Stimulated activated CD8-positive, alpha-beta memory T cell treated with anti-CD3 and anti-CD28 coated beads, Interleukin-7, amount 100 ng/mL, for 48 hours (primary cell): ENCODE results near the gene FSCN2.

Experiments
- DNase-seq, 2 donors: peaks; one replicate each; pipeline ENCODE4 v3.0.0-alpha.2; 2020; ENCODE audit warnings: low read depth in 1 of 2; ENCODE audit errors: extremely low read depth in 1 of 2

Gene FSCN2

DNA sequence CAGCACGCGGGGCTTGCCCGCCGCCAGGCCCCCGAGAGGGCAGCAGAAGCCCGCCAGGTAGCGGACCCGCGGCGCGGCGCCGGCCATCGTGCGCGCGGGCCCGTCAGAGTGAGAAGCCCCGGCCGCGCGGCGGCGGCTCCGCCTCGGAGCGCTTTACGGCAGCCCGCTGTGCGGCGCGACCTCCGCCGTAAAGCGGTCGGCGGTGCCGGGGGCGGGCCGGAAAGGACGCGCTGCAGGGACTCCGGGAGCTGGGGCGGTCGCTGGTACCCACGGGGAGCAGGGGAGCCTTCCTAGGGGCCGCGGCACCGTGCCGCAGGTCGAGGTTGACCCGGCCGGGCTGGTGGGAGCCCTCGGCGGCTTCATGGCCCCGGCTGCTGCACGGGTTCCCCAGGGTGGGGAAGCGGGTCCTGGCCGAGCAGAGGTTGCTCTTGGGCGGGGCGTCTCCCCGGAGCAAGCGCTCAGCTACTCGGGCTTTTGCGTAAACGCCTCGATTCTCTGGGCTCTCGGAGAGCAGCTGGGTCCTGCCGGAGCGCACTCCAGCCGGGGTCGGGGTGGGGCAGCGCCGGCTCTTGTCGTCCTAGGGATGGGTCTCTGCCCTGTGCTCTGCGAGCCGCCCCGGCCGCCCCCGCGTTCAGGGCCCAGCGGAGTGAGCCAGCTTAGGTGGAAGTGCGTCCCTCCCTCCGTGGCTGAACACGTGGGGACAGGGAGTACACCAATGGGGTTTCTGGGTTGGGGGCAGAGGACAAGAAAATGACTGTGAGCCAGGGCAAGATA, 24.3 kb downstream of the FSCN2 start, which contains the start of gene FAAP100:
Gene FAAP100, minus strand, starts transcription at position 110 of the 774 bp plus-strand sequence. Its CDS starts 23 bp downstream, at position 87.
- DNase-seq, result peak; percentile 70 to 71

DNA sequence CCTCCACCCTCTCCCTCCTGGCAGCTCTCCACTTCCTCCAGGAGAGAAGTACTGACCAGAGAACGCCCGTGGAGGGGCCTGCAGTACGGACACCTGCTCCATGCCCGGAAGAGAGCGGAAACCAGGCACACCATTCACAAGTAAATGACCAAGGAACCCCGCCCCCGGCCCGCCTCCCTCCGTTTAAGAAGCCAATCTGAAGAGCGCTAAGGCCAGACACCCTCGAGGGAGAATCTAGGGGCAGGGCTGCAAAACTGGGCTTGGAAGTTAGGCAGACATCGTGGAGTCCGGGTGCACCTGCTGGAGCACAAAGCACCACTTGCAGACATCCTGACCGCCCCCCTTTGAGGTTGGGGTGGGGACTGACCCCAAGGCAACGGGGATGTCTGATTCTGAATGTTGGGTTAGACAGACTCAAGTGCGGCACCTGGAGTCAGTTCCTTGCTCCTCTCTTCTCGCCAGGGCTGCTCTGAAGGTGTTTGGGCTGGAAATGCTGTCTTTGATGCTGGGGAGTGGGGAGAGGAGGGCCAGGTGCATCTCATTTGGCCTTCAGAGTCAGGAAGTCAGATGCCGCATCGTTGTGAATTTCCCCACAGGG, 24.9 kb downstream of the FSCN2 start:
- peak; percentile 55 to 76 for DNase-seq

DNA sequence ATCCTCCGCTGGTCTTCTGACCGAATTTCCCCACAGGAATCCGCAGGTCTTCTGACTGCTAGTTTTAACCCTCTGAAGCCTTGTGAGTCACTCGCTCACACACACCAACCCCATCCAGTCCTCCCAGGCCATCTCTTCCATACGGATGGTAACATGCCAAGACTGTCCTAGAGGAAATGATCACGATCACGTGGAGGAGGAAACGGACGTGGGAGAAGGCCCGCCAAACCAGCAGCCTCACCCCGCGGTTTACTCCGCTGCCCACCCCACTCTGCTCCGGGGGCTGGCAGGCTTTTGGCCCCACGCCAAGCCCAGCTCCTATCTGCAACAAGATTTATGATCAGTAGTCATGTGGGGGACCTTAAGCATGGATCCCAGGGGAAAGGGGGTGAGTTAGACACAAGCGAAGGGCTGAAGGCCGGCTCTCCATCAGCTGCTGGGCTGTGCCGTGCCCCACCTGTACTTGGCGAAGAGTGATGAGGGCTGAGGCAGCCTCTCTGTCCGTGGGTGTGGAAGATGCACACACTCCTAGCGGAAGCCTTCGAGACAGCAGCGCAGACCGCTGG, 25.5 kb downstream of the FSCN2 start:
- no peak for DNase-seq

DNA sequence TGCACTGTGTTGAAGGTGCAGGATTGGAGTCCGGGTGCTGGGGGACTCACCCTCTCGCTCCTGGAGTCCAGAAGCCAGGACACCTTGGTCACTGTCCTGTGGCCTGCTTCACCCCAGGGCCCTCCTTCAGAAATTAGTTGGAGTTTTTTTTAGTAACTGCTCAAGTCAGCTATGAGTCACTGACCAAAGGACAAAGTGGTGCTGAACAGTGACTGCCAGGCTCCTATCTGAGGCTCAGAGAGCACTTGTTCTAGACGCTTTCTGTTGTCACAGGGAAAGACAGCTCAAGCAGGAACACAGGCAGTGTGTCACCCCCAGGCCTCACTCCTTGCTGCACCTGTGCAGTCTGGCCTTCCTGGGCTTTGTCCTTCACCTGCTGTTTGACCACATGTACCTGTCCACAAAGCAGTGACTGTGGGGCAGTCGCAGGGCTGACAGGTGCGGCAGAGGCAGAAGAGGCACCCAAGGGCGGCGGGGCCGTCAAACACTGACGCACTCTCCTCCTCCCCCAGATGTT, 28.1 kb downstream of the FSCN2 start:
- no peak for DNase-seq

DNA sequence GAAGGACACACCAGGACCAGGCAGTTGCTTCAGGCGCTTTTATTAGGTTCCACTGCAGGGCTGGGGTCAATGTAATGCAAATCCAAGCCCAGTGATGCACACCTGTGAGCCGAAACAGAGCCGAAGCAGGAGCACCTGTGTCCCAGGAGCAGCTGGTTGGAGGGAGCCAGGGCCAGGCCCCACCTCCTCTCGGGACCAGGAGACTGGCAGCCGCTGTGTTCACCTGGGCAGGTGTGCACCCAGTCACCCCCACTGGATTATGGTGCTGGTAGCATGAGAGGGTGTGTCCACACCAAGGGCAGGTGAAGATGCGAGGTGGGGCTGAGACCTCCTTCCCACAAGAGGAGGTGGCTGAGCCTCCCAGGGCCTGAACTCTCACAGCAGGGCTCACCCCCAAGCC, 28.7 kb downstream of the FSCN2 start:
- no peak for DNase-seq

DNA sequence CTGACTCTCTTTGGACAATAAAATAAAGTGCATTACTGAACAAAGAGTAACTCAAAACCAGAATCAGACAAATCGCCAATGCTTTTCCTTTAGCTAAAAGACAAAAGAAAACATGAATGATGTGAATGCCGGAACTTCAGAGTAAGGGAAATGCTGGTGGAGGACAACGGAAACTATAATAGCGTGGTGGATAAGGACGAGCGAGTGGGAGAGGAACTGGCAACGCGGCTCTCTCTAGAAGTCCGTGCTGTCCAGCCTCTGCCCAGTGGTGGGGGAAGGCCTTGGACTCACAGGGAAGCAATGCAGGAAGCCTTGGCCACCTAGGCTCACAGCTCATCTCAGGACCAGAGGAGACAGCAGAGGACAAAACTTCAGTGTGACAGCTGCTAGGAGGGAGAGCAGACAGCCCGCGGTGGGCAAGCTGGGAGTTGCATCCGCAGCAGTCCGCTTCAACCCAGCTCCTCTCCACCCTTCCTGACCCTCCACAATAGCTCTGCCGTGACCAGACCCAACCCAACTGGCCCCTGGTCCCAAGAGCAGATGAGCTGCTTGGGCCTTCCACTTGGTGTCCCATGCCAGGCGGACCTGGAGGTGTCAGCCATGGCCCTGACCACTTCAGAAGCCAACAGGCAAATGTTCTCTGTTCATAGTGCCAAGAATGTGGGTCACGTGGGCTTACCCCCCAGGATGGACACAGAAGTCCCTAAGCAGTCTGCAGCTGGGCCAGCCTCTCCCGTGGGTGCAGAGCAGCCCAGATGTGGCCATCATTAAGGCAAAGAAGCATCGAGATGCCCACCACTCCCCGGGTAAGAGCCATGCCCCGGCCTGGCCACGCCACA, 29.3 kb downstream of the FSCN2 start:
- no peak for DNase-seq

DNA sequence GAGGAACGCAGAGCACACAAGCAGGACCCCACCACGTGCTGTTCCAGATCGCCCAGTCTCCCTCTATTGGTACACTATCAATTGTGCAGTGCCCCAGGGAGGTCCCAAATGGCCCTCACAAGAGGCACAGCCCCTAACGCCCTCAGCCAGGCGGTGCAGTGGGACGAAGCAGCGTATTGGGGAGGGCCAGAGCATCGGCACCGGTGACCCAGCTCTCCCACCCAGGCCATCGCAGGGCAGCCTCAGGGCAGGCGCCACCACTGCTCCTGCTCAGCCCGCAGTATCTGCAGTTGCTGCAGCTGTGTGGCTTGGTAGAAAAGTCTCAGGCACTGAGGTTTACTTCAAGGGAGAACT, 29.9 kb downstream of the FSCN2 start:
- no peak for DNase-seq

DNA sequence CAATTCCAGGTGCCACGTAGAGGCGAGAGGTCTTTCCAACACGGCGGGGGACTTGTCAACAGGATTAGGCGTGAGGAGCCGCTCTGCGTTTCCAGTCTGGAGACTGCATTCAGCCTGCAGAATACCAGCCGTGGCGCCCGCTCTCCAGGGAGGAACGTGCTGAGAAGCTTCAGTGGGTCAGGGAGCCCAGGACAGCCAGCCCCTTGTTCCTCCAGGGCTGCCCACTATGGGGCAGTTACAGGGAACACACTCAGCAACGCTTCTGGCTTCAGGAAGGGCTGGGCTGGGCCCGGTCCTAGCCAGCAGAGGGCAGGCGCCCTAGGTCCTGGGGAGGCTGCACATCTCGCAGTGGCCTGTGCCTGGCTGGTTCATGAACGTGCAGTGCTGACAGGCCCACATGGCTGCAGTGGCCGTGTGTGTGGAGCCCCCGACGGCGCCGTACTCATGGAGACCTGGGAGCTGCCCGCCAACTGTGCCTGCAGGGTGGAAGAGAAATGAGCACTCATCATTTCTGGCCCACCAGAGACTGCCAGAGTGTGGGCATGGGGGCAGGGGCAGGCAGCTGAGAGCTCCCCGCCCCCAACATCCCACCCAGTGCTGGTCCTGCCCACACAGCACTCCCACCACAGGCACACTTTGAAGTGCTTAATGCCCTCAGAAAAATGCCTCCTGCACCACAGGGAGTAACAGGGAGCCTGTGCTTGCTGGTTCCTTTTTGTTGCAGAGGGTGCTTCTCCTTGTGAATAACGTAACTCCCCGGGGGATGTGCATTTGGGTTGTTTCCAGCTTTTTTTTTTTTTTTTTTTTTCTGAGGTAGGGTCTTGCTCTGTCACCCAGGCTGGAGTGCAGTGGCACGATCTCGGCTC, 31.0 kb downstream of the FSCN2 start:
- no peak for DNase-seq

DNA sequence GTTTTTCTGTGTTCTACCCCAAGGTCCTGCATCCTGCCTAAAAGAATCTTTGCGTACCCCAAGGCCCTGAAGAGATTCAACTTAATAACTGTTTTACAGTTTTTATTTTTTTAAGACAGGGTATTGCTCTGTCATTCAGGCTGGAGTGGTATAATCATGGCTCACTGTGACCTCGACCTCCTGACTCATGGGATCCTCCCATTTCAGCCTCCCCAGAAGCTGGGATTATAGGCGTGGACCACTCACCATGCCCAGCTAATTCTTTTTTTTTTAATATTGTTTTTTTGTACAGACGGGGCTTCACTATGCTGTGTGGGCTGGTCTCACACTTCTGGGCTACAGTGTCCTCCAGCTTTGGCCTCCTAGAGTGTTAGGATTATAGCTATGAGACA, 33.3 kb downstream of the FSCN2 start:
- no peak for DNase-seq

DNA sequence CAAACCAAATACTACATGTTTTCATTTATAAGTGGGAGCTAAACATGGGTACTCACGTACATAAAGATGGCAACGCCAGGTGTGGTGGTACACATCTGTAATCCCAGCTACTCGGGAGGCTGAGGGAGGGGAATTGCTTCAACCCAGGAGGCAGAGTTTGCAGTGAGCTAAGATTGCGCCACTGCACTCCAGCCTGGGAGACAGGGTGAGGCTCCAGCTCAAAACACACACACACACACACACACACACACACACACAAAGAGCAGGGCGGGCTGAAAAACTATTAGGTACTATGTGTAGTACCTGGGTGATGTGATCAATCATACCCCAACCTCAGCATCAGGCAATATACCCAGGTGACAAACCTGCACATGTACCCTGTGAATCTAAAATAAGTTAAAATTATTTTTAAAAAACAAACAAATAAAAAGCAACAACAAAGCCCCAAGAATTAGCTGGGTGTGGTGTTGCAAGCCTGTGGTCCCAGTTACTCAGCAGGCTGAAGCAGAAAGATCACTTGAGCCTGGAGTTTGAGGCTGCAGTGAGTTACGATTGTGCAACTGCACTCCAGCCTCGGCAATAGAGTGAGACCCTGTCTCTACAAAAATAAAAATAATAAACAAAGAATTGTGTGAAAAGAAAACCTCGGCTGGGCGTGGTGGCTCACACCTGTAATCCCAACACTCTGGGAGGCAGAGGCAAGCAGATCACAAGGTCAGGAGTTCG, 35.8 kb downstream of the FSCN2 start:
- DNase-seq, result no peak

DNA sequence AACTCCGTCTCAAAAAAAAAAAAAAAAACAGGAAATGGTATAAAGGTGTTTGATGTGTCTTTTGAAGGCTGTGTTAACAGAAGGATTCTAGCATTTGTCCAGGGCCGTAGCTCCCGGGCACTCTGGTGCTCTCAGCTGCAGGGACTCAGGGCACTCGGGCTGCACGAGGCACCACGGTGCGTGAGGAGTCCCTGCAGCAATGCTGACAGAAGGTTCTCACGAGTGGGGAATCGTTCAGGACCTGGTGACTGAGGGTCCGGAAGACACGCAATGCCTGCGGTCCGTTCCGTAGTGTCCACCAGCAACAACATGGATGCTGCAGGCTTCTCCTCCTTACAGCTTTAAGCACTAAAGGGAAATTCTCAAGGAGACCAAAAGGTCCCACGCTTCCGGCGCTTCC, 36.6 kb downstream of the FSCN2 start:
- no peak for DNase-seq

DNA sequence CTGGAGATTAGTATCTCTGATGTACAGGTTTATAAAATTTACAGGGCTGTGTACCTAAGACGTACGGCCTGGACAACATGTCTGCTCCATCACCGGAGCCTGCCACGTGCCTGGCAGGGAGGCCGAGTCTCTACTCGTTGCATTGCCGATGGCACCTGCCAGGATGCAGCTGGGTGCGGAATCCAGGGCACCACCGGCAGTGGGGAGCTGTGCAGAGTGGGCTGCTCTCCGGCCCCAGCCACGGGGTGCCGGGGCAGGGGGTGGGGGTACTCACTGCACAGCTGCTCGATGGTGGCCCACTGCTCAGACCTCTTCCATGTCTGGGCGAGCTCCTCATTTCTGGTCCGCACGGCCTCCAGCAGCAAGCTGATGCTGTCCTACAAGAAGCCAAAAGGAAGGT, 37.1 kb downstream of the FSCN2 start:
- no peak for DNase-seq

DNA sequence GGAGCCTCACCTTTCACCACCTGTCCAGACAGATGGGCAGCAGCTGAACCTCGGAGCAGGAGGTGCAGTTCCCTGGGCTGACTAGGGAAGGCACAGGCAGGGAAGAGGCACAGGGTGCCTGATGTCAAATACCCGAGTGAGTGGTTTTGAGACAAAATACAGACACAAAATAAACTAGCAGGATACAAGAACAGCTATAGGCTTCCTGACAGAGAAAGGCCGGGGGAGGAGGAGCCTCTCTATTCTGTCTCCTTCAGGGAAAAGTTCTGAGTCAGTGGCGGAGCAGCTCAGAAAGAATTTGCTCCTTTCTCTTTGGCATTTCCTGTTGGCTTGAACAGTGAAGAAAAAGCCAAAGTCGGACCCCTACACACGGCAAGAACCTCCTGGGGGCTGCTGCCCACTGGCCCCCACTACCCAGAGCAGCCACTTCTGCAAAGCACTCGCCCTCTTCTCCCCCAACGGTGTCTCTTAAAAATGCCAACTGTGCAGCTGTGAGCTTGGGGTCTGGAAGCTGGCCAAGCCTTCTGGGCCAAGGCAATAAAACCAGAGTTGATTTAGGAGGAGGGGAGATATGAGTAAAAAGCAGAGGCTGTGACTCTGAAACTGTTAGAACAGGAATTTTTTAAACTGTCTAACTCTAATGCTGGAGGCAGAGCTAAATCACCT, 38.4 kb downstream of the FSCN2 start:
- DNase-seq, result no peak

DNA sequence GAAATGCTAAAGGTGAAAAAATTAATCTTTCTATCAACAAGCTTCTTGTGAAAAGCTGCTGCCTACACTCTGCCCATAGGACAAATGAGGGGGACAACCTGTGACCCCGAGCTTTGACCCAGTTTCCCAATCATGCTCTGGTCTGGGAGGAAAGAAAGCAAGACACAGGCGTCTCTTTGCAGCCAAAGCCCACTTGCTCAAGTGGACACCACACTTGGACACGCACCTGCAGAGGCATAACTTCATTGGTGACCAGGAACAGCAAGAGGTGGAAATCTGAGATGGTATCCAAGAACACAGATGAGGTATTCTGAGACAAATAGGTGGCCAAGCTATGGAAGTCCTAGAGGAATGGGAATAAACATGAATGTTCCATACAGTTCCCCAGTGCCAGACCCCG, 39.0 kb downstream of the FSCN2 start:
- DNase-seq, result no peak

DNA sequence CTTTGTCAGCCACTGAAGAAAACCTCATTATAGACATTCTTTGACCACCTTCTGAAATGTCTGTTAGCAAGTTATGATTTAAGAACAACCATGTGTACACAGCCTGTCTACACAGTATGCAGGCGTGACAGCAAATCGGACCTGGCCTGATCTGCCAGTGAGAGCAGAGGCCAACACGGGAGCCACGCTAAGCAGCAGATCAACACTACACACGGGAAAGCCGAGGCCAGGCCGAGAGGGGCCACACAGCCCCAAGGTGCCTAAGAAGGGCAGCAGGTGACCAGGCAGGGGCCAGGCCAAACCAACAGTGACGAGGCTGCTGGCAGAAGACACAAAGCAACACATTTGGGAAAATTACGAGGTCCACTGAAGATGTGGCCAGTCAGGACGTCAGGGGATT, 40.2 kb downstream of the FSCN2 start:
- DNase-seq, result no peak

DNA sequence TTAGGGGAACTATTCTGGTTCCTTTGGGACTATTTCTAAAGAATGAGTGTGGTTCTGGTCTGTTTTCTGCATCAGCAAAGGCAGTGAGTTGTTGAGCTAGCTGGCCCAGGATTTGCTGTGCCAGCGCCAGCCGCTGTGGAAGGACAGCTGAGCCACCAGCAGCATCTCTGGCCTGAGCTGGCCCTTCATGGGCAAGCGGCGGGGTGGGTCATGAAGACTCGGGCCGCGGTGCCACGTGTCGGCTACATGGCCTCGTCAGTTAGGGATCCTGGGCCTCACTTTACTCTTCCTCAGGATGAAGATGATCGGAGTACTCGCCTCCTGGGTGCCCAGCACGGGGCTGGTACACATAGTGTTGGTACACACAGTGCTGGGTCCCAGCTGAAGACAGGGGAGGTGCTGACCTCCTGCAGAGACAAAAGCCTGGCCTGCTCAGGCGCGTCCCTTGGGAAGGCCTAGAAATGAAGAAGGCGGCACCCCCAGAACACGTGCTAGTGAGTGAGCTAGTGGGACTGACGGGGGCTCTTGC, 41.9 kb downstream of the FSCN2 start:
- DNase-seq, result no peak

DNA sequence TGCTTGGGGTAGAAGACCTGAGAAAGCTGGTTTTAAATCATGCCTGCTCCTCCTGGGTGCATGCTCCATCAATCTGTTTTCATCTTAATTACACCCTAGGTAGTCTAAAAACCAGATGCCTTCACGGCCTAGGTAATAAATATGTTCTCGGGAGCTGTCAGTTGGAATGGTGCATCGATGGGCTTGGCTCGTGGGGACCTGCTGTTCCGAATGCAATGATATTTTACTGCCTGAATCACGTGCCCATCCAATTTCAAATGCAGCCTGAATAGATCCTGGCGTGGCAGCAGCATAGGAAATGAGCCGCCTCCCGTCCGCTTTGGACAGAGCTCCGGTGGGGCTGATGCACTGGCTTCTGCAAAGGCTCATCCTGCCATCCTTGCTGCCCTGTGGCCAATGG, 42.8 kb downstream of the FSCN2 start:
- no peak for DNase-seq

DNA sequence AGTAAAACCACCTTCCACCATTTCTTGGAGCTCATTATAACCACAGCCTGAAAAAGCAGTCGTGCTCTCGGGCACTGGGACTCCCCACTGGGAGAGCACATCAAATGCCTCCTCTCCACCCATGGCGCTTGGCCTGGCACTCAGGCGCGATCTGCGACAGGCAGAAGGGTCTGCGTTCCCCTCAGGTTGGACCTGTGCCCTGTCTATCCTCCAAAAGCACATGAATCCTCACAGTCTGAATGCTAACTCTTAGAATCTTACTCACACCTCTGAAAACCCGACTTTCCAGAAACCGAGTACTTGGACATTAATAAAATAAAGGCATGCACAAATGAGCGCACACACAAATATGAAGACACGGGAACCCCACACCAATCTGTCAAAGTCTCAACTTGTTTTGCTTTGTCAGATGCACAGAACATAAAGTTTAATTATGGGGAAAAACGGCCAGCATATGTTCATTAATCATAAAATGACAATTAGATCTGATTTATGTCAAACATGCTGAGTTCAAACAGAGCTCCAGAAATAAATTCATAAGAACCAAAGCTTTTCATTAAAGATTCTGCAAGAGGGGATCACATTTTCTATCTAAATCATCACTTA, 44.5 kb downstream of the FSCN2 start:
- DNase-seq, result no peak
